Subcutaneous adipose tissue (tissue), 4 donors: ENCODE results near the gene CCSER1. TPM values are rescaled to one million over a fixed set of nuclear protein-coding genes. Genes with fewer than 3 reads are reported as not detected.

Experiments
- CTCF ChIP-seq: fragments of 450-650 bp; IDR thresholded peaks from one replicate; pipeline ENCODE4 v1.5.1; 2016; ENCODE audit warnings: low read depth, mild to moderate bottlenecking, control low read depth, antibody characterized with exemption, moderate library complexity
- total RNA-seq, 4 donors: library from RNA; depleted of rRNA; stranded (reverse); fragments of >200 nt; gene quantifications; one replicate each; pipeline ENCODE4 v1.1.0, GENCODE V29; 2016

The CCSER1 gene
- total RNA-seq, 4 donors from 2014 or later = 8.0 to 18.1 (median 16.0) TPM

- TF ChIP-seq CTCF = no peak
Observed at GRCh38 chr4:90127706-90128345, 632 bp downstream of the CCSER1 start.

GRCh38 chr4:90128961-90129495, 1.8 kb downstream of the CCSER1 start:
- no peak for TF ChIP-seq CTCF

- TF ChIP-seq CTCF = no peak
Observed at GRCh38 chr4:90130076-90130475, 2.9 kb downstream of the CCSER1 start.

GRCh38 chr4:90137555-90137954, 10.4 kb downstream of the CCSER1 start:
- TF ChIP-seq CTCF = no peak

GRCh38 chr4:90142081-90142480, 14.9 kb downstream of the CCSER1 start:
- no peak for TF ChIP-seq CTCF

GRCh38 chr4:90145319-90145718, 18.1 kb downstream of the CCSER1 start:
- TF ChIP-seq CTCF = no peak

- no peak for TF ChIP-seq CTCF
Observed at GRCh38 chr4:90146306-90146705, 19.1 kb downstream of the CCSER1 start.
